ENCODE data around the gene YBX3. TPM values are rescaled to one million over a fixed set of nuclear protein-coding genes. Genes with fewer than 3 reads are reported as not detected.

Gene YBX3
- total RNA-seq, 2 experiments from 2014 or later: 90.7 to 96.2 TPM

- no peaks in the 10 kb centered on the region for H3K36me3 Mint-ChIP-seq
- H3K4me1 Mint-ChIP-seq (ENCODE audit: low read depth): peaks cover 6% of the 10 kb centered on the region
- CTCF ChIA-PET: interaction anchor here (1.5 kb wide), 1 partner anchor 11 kb away, joined by 9 read pairs; no protein-coding TSS in a partner anchor
- H3K9me3 Mint-ChIP-seq: no peaks in the 10 kb centered on the region
- peaks cover 16% of the 10 kb centered on the region for H3K27me3 Mint-ChIP-seq
- DNase-seq: no peak
- POLR2A ChIA-PET: no interaction called here
- intact Hi-C loops (cut with micrococcal nuclease): no loop called here
- H3K27ac Mint-ChIP-seq: no peak overlapping the region
- H3K4me3 Mint-ChIP-seq: no peak overlapping the region
Observed at GRCh38 chr12:10739157-10740118, 16.3 kb upstream of the YBX3 start.

GRCh38 chr12:10737249-10737648, 14.1 kb upstream of the YBX3 start:
- Mint-ChIP-seq H3K4me1 (ENCODE audit: low read depth) (peaks cover 6% of the 10 kb centered on the region), H3K4me3 (no peak overlapping the region), H3K27me3 (peaks cover 16% of the 10 kb centered on the region), H3K27ac (no peak overlapping the region), H3K36me3 (no peaks in the 10 kb centered on the region), H3K9me3 (no peaks in the 10 kb centered on the region)
- CTCF ChIA-PET: no interaction called here
- intact Hi-C loops (cut with micrococcal nuclease): no loop called here
- POLR2A ChIA-PET: no interaction called here
- no peak for DNase-seq

- H3K4me1 Mint-ChIP-seq (ENCODE audit: low read depth): peaks cover 6% of the 10 kb centered on the region
- H3K27ac Mint-ChIP-seq: no peak overlapping the region
- no peaks in the 10 kb centered on the region for H3K36me3 Mint-ChIP-seq
- H3K4me3 Mint-ChIP-seq: no peak overlapping the region
- H3K27me3 Mint-ChIP-seq: peaks cover 18% of the 10 kb centered on the region
- CTCF ChIA-PET: no interaction called here
- intact Hi-C loops (cut with micrococcal nuclease): no loop called here
- H3K9me3 Mint-ChIP-seq: no peaks in the 10 kb centered on the region
- POLR2A ChIA-PET: no interaction called here
- DNase-seq: no peak
Observed at GRCh38 chr12:10736463-10736862, 13.3 kb upstream of the YBX3 start.

GRCh38 chr12:10735428-10735827, 12.3 kb upstream of the YBX3 start:
- Mint-ChIP-seq H3K4me3 (no peak overlapping the region), H3K27me3 (peaks cover 19% of the 10 kb centered on the region), H3K36me3 (no peaks in the 10 kb centered on the region), H3K9me3 (no peaks in the 10 kb centered on the region), H3K27ac (no peak overlapping the region), H3K4me1 (ENCODE audit: low read depth) (peaks cover 6% of the 10 kb centered on the region)
- POLR2A ChIA-PET: no interaction called here
- CTCF ChIA-PET: no interaction called here
- no peak for DNase-seq
- intact Hi-C loops (cut with micrococcal nuclease): no loop called here

- intact Hi-C loops (cut with micrococcal nuclease): no loop called here
- CTCF ChIA-PET: interaction anchor here (0.9 to 1.1 kb wide), 2 partner anchors 8 to 141 kb away, joined by 3 read pairs; no protein-coding TSS in a partner anchor
Observed at GRCh38 chr12:10732549-10732948, 9.4 kb upstream of the YBX3 start.

GRCh38 chr12:10732066-10732465, 8.9 kb upstream of the YBX3 start:
- intact Hi-C loops (cut with micrococcal nuclease): no loop called here
- Mint-ChIP-seq H3K4me3 (no peak overlapping the region), H3K36me3 (no peaks in the 10 kb centered on the region), H3K9me3 (no peaks in the 10 kb centered on the region), H3K27me3 (peaks cover 28% of the 10 kb centered on the region), H3K4me1 (ENCODE audit: low read depth) (no peaks in the 10 kb centered on the region), H3K27ac (no peak overlapping the region)
- DNase-seq: no peak
- ChIA-PET POLR2A (no interaction called here), CTCF (interaction anchor here (0.9 to 1.1 kb wide), 3 partner anchors 9 to 142 kb away, joined by 3 read pairs; no protein-coding TSS in a partner anchor)

More at GRCh38 chr12:10732549-10732948, 9.4 kb upstream of the YBX3 start:
- DNase-seq: no peak
- no peak overlapping the region for H3K4me3 Mint-ChIP-seq
- H3K4me1 Mint-ChIP-seq (ENCODE audit: low read depth): no peaks in the 10 kb centered on the region
- H3K36me3 Mint-ChIP-seq: no peaks in the 10 kb centered on the region
- no peak overlapping the region for H3K27ac Mint-ChIP-seq
- POLR2A ChIA-PET: no interaction called here
- no peaks in the 10 kb centered on the region for H3K9me3 Mint-ChIP-seq
- peaks cover 26% of the 10 kb centered on the region for H3K27me3 Mint-ChIP-seq

GRCh38 chr12:10730559-10730958, 7.4 kb upstream of the YBX3 start:
- no peaks in the 10 kb centered on the region for H3K36me3 Mint-ChIP-seq
- ChIA-PET POLR2A (no interaction called here), CTCF (no interaction called here)
- peaks cover 34% of the 10 kb centered on the region for H3K27me3 Mint-ChIP-seq
- no peak overlapping the region for H3K4me3 Mint-ChIP-seq
- no peaks in the 10 kb centered on the region for H3K9me3 Mint-ChIP-seq
- intact Hi-C loops (cut with micrococcal nuclease): no loop called here
- H3K27ac Mint-ChIP-seq: no peak overlapping the region
- H3K4me1 Mint-ChIP-seq (ENCODE audit: low read depth): no peaks in the 10 kb centered on the region
- no peak for DNase-seq

- Mint-ChIP-seq H3K27ac (no peak overlapping the region), H3K36me3 (no peaks in the 10 kb centered on the region), H3K4me1 (ENCODE audit: low read depth) (peaks cover 3% of the 10 kb centered on the region), H3K27me3 (peaks cover 45% of the 10 kb centered on the region), H3K4me3 (no peak overlapping the region), H3K9me3 (no peaks in the 10 kb centered on the region)
- intact Hi-C loops (cut with micrococcal nuclease): no loop called here
- no peak for DNase-seq
- POLR2A ChIA-PET: interaction anchor here (0.5 kb wide), 1 partner anchor 297 kb away, joined by 4 read pairs; no protein-coding TSS in a partner anchor
- CTCF ChIA-PET: interaction anchor here (0.5 to 0.9 kb wide), 2 partner anchors 80 to 443 kb away, joined by 3 read pairs; partner anchors contain the start of gene SMIM10L1
Observed at GRCh38 chr12:10728091-10728490, 5.0 kb upstream of the YBX3 start.

GRCh38 chr12:10726945-10727344, 3.8 kb upstream of the YBX3 start:
- Mint-ChIP-seq H3K4me3 (no peak overlapping the region), H3K27ac (no peak overlapping the region), H3K36me3 (peaks cover 3% of the 10 kb centered on the region), H3K4me1 (ENCODE audit: low read depth) (peaks cover 8% of the 10 kb centered on the region), H3K9me3 (no peaks in the 10 kb centered on the region), H3K27me3 (peaks cover 46% of the 10 kb centered on the region)
- ChIA-PET POLR2A (no interaction called here), CTCF (no interaction called here)
- intact Hi-C loops (cut with micrococcal nuclease): no loop called here
- no peak for DNase-seq

- no peak overlapping the region for H3K27ac Mint-ChIP-seq
- no peaks in the 10 kb centered on the region for H3K9me3 Mint-ChIP-seq
- intact Hi-C loops (cut with micrococcal nuclease): no loop called here
- no peak overlapping the region for H3K4me3 Mint-ChIP-seq
- ChIA-PET CTCF (no interaction called here), POLR2A (no interaction called here)
- peaks cover 20% of the 10 kb centered on the region for H3K4me1 Mint-ChIP-seq (ENCODE audit: low read depth)
- H3K36me3 Mint-ChIP-seq: peaks cover 3% of the 10 kb centered on the region
- peaks cover 52% of the 10 kb centered on the region for H3K27me3 Mint-ChIP-seq
- no peak for DNase-seq
Observed at GRCh38 chr12:10725003-10725402, 1.9 kb upstream of the YBX3 start.

GRCh38 chr12:10722502-10722904, 620 bp downstream of the YBX3 start:
- DNase-seq: peak; percentile 64
- intact Hi-C loops (cut with micrococcal nuclease): loop anchor here (2.0 kb wide), 4 partner anchors 48 to 510 kb away; partner anchors contain the start of genes GABARAPL1, MAGOHB and STYK1
- H3K9me3 Mint-ChIP-seq: no peaks in the 10 kb centered on the region
- POLR2A ChIA-PET: no interaction called here
- peaks cover 6% of the 10 kb centered on the region for H3K36me3 Mint-ChIP-seq
- H3K27ac Mint-ChIP-seq: peak overlapping the region; percentile 86
- peak overlapping the region; percentile 93 for H3K4me3 Mint-ChIP-seq
- H3K4me1 Mint-ChIP-seq (ENCODE audit: low read depth): peaks cover 20% of the 10 kb centered on the region
- CTCF ChIA-PET: no interaction called here
- H3K27me3 Mint-ChIP-seq: peaks cover 52% of the 10 kb centered on the region

GRCh38 chr12:10721651-10722501, 1.2 kb downstream of the YBX3 start:
- peaks cover 53% of the 10 kb centered on the region for H3K27me3 Mint-ChIP-seq
- H3K4me3 Mint-ChIP-seq: peak overlapping the region; percentile 93
- no peaks in the 10 kb centered on the region for H3K9me3 Mint-ChIP-seq
- intact Hi-C loops (cut with micrococcal nuclease): loop anchor here (1.0 to 2.0 kb wide), 5 partner anchors 21 to 509 kb away; partner anchors contain the start of genes GABARAPL1, MAGOHB and STYK1
- CTCF ChIA-PET: no interaction called here
- H3K27ac Mint-ChIP-seq: peak overlapping the region; percentile 86
- H3K36me3 Mint-ChIP-seq: peaks cover 8% of the 10 kb centered on the region
- peaks cover 20% of the 10 kb centered on the region for H3K4me1 Mint-ChIP-seq (ENCODE audit: low read depth)
- POLR2A ChIA-PET: no interaction called here
- DNase-seq: peak; percentile 69

Data from activated CD4-positive, alpha-beta memory T cell treated with anti-CD3 and anti-CD28 coated beads for 36 hours (primary cell).